Parathyroid adenoma (tissue), 2 donors: ENCODE measurements around the gene ZC3H15.
A peak's percentile ranks its signal among the peaks of the same experiment; 100 is the strongest.

Experiments
- H2AFZ ChIP-seq: fragments of 300-600 bp; sonication (generic); one replicate; pipeline ENCODE4 v1.7.0; 2017; ENCODE audit warnings: antibody characterized with exemption, mild to moderate bottlenecking
- H3K27ac ChIP-seq: fragments of 300-600 bp; sonication (generic); one replicate; pipeline ENCODE4 v1.7.0; 2017
- H3K27me3 ChIP-seq: fragments of 300-600 bp; sonication (generic); one replicate; pipeline ENCODE4 v1.7.0; 2017; ENCODE audit warnings: low read length; ENCODE audit not compliant: control insufficient read depth, insufficient read depth
- H3K36me3 ChIP-seq: fragments of 300-600 bp; sonication (generic); one replicate; pipeline ENCODE4 v1.7.0; 2017; ENCODE audit warnings: low read length; ENCODE audit not compliant: control insufficient read depth, insufficient read depth
- H3K4me1 ChIP-seq: fragments of 300-600 bp; sonication (generic); one replicate; pipeline ENCODE4 v1.7.0; 2017; ENCODE audit warnings: control low read depth
- H3K4me2 ChIP-seq: fragments of 300-600 bp; sonication (generic); one replicate; pipeline ENCODE4 v1.7.0; 2017; ENCODE audit warnings: low read length
- H3K4me3 ChIP-seq: fragments of 300-600 bp; sonication (generic); one replicate; pipeline ENCODE4 v1.7.0; 2017; ENCODE audit warnings: low read depth, low read length
- H3K79me2 ChIP-seq: fragments of 300-600 bp; sonication (generic); one replicate; pipeline ENCODE4 v1.7.0; 2017; ENCODE audit warnings: control low read depth
- H3K9ac ChIP-seq: fragments of 300-600 bp; sonication (generic); one replicate; pipeline ENCODE4 v1.7.0; 2017; ENCODE audit warnings: mild to moderate bottlenecking
- H3K9me3 ChIP-seq: fragments of 300-600 bp; sonication (generic); one replicate; pipeline ENCODE4 v1.7.0; 2017; ENCODE audit warnings: low read length; ENCODE audit not compliant: control insufficient read depth
- TF ChIP-seq, protein P1 (sequence below): fragments of 300-600 bp; sonication (generic); IDR thresholded peaks from one replicate; pipeline ENCODE4 v1.7.0; 2017; ENCODE audit warnings: antibody characterized with exemption, mild to moderate bottlenecking
- donor health status: primary hyperparathyroidism.

ZC3H15 gene

DNA sequence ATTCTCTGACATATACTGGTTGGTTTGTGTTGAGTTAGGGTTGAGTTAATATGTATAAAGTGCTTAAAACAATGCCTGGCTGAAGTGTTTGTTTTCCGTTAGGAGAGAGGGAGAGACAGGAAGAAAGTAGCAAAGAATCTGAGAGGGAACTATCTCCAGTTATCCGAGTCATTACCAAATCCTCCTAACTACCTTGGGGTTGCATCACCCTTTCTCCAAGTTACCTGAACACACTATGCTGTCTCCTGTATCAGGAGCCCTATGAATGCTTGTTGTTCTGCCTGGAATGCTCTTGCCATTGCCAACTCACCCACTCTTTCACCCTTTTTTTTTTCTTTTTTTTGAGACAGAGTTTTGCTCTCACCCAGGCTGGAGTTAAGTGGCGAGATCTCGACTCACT lies 55.9 kb downstream of the ZC3H15 start:
- H3K9me3 ChIP-seq = no peaks in the 10 kb centered on the region
- TF ChIP-seq, protein P1, sequence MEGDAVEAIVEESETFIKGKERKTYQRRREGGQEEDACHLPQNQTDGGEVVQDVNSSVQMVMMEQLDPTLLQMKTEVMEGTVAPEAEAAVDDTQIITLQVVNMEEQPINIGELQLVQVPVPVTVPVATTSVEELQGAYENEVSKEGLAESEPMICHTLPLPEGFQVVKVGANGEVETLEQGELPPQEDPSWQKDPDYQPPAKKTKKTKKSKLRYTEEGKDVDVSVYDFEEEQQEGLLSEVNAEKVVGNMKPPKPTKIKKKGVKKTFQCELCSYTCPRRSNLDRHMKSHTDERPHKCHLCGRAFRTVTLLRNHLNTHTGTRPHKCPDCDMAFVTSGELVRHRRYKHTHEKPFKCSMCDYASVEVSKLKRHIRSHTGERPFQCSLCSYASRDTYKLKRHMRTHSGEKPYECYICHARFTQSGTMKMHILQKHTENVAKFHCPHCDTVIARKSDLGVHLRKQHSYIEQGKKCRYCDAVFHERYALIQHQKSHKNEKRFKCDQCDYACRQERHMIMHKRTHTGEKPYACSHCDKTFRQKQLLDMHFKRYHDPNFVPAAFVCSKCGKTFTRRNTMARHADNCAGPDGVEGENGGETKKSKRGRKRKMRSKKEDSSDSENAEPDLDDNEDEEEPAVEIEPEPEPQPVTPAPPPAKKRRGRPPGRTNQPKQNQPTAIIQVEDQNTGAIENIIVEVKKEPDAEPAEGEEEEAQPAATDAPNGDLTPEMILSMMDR = no peak
- H3K9ac ChIP-seq = no peak overlapping the region
- no peaks in the 10 kb centered on the region for H3K36me3 ChIP-seq
- H3K4me2 ChIP-seq = no peak overlapping the region
- no peak overlapping the region for H3K4me3 ChIP-seq
- H3K27me3 ChIP-seq = no peaks in the 10 kb centered on the region
- no peak overlapping the region for H3K27ac ChIP-seq
- H3K4me1 ChIP-seq = no peaks in the 10 kb centered on the region
- no peak overlapping the region for H2AFZ ChIP-seq
- H3K79me2 ChIP-seq = no peaks in the 10 kb centered on the region

DNA sequence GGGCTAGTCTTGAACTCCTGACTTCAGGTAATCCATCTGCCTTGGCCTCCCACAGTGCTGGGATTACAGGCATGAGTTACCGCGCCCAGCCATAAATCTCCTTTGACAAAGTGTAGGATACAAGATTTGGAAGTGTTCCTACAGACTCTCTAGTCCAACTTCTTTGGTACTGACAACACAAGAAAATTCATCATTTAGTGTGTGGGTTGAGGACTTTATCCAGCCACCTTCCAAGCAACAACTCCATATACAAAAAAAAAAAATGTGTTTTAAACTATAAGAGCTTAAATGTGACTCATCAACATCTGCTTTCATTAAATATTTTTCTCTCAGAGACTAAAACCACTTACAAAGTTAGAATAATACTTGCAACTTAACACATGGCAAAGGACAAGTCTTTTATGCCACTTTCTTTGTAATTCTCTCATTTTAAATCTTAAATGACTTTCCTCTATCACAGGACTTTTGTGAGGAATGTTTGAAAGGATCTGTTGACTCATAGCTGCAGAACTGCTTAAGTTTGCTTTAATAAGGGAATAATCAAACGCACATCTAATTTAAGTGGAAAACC lies 57.6 kb downstream of the ZC3H15 start:
- Histone ChIP-seq H3K9ac (no peak overlapping the region), H2AFZ (no peak overlapping the region), H3K4me1 (no peaks in the 10 kb centered on the region), H3K4me2 (no peak overlapping the region), H3K4me3 (no peak overlapping the region), H3K36me3 (no peaks in the 10 kb centered on the region), H3K27me3 (no peaks in the 10 kb centered on the region), H3K27ac (no peak overlapping the region), H3K79me2 (no peaks in the 10 kb centered on the region), H3K9me3 (no peaks in the 10 kb centered on the region)
- TF ChIP-seq, protein P1 = no peak

DNA sequence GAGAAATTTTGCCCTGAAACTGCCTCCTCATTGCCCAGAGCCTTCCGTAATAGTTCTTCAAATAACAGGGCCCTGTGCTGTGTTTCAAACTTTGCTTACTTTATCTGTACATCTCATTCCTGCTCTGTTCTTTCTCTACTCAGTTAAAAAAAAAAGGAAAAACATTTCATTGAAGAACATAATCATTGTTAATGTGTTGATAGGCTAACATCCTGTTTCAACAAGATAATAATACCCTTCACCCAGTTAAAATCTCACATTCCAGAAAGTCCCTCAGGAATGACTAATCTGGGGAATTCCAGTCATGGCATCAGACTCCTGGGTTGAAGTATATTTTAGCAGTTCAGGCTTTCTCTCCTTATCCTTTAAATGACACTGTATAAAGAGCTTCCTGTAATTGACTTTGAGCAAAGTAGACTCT lies 58.2 kb downstream of the ZC3H15 start:
- Histone ChIP-seq H2AFZ (peak overlapping the region; percentile 14), H3K27me3 (no peaks in the 10 kb centered on the region), H3K9me3 (no peaks in the 10 kb centered on the region), H3K4me3 (no peak overlapping the region), H3K79me2 (no peaks in the 10 kb centered on the region), H3K4me1 (no peaks in the 10 kb centered on the region), H3K27ac (no peak overlapping the region), H3K36me3 (no peaks in the 10 kb centered on the region), H3K9ac (no peak overlapping the region), H3K4me2 (no peak overlapping the region)
- TF ChIP-seq, protein P1 = no peak

DNA sequence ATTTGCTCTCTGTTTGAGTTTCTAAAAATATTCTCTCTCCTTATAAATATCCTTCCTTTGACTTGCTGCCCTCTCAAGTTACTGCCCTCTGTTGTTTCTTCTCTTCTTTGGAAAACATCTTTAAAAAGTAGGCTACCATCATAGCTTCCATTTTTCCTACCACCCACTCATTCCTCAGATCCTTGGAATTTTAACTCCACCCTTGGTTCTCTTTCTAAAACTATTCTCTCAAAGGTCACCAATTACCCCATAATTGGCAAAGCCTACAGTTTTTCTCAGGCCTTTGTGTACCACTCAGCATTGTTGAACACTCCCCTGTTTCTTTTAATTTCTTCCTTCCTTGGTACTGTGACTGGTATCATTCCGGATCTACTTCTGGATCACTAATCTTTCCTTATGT lies 60.8 kb downstream of the ZC3H15 start:
- H3K4me1 ChIP-seq = no peaks in the 10 kb centered on the region
- H3K79me2 ChIP-seq = no peaks in the 10 kb centered on the region
- no peak overlapping the region for H3K4me2 ChIP-seq
- H3K9me3 ChIP-seq = no peaks in the 10 kb centered on the region
- no peaks in the 10 kb centered on the region for H3K36me3 ChIP-seq
- no peak overlapping the region for H3K27ac ChIP-seq
- no peak overlapping the region for H3K4me3 ChIP-seq
- H3K9ac ChIP-seq = no peak overlapping the region
- no peaks in the 10 kb centered on the region for H3K27me3 ChIP-seq
- TF ChIP-seq, protein P1 = no peak
- H2AFZ ChIP-seq = no peak overlapping the region

DNA sequence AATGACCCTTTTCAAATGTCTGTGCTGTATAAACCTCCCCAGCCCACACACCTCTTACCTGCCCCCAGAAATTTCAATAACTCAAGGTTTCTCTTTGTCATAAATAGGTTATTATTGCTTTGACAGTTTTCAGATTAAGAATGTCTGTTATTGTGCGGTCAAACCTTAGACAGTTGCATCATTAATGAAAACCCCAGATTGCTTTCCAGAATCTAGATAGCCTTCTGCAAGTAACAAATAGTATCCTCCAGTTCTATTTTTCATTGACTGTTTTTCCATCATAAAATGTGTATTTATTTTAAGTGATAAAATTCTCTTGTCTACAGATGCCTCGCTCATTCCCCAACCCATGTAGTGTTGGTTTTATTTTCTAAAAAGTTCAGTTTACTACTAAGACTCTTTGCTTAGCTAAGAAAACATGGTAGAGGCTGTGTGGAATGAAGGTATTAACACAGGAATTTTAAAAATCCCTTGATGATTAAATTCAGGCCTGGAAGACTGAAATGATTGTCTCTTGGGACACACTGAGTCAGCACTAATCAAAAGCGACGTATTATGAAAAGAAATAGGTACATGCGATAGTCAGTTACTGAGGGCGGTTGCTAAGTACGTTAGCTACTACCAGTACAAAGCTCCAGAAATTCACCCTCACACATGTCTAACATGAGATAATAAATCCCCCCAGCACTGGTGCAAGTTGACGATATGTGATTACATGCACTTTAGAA lies 65.4 kb downstream of the ZC3H15 start:
- Histone ChIP-seq H2AFZ (no peak overlapping the region), H3K27ac (no peak overlapping the region), H3K27me3 (no peaks in the 10 kb centered on the region), H3K36me3 (no peaks in the 10 kb centered on the region), H3K9me3 (no peaks in the 10 kb centered on the region), H3K9ac (no peak overlapping the region), H3K4me1 (no peaks in the 10 kb centered on the region), H3K4me2 (no peak overlapping the region), H3K79me2 (no peaks in the 10 kb centered on the region), H3K4me3 (no peak overlapping the region)
- TF ChIP-seq, protein P1 = no peak
